ENCODE measurements around the gene UFC1. TPM values are rescaled to one million over a fixed set of nuclear protein-coding genes. Genes with fewer than 3 reads are reported as not detected.

The UFC1 gene
- total and polyA plus RNA-seq, 7 donors: 56.6 to 141 (median 76.2) TPM

DNA sequence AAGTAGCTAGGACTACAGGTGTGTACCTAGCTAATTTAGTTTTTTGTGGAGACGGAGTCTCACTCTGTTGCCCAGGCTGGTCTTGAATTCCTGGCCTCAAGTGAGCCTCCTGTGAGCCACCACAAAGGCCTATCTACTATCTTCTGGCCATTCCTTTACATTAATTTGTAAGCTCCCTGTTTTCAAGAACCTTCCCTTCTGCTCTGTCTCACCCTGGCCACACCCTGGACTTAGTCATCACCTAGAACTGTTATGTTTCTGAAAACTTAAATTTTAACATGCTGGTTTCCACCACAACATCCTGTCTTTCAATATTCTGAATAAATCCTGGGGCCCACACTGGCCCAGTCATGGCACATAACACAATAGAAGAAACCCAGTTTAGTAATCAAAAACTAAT, 28.4 kb downstream of the UFC1 start:
- H3K4me1 ChIP-seq: peaks cover 16% of the 10 kb centered on the region
- TF ChIP-seq, protein P1, sequence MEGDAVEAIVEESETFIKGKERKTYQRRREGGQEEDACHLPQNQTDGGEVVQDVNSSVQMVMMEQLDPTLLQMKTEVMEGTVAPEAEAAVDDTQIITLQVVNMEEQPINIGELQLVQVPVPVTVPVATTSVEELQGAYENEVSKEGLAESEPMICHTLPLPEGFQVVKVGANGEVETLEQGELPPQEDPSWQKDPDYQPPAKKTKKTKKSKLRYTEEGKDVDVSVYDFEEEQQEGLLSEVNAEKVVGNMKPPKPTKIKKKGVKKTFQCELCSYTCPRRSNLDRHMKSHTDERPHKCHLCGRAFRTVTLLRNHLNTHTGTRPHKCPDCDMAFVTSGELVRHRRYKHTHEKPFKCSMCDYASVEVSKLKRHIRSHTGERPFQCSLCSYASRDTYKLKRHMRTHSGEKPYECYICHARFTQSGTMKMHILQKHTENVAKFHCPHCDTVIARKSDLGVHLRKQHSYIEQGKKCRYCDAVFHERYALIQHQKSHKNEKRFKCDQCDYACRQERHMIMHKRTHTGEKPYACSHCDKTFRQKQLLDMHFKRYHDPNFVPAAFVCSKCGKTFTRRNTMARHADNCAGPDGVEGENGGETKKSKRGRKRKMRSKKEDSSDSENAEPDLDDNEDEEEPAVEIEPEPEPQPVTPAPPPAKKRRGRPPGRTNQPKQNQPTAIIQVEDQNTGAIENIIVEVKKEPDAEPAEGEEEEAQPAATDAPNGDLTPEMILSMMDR (IDR thresholded peaks at IDR 0.05): no peak
- intact Hi-C loops (cut with DNase I): no loop called here
- no peak overlapping the region for H3K27ac ChIP-seq
- WGBS, 3 donors: 98 to 100% (median 100%) methylated on average over 1 of the region's 1 CpG
- H3K4me3 ChIP-seq: no peak overlapping the region
- no peaks in the 10 kb centered on the region for H3K9me3 ChIP-seq
- ATAC-seq (no peak), DNase-seq (peak in 1 of 2 donors; percentile 3)
- H3K36me3 ChIP-seq (ENCODE audit: insufficient read depth in 1 of 2, low read depth in 1 of 2): no peaks in the 10 kb centered on the region
- H3K27me3 ChIP-seq (ENCODE audit: insufficient read depth in 3 of 3, low read length in 2 of 3): no peaks in the 10 kb centered on the region

DNA sequence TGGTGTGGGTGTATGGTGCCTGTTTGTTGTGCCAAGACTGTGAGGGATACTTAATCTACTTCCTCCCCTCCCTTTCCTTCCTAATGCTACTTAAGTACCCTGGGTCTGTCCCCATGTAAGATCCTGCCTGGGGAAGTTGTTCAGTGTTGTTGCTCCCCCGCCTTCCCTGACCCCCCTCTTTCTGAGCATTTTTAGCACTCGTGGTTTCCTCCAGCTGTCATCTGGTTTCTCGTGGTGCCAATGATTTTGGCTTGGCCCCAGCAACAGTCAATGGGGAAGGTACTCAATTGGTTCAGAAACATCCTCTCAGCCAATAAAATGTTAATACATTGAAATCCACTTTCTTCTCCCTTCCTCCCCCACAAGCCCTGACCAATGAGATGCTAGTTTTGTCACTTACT, 31.5 kb downstream of the UFC1 start:
- peaks cover 16% of the 10 kb centered on the region for H3K4me1 ChIP-seq
- ATAC-seq (peak; percentile 64 to 79 (median 68)), DNase-seq (peak; percentile 68 to 77)
- H3K4me3 ChIP-seq: no peak overlapping the region
- TF ChIP-seq, protein P1 (IDR thresholded peaks at IDR 0.05): no peak
- WGBS, 3 donors: 4 to 5% (median 4%) methylated on average over 3 of the region's 3 CpGs
- intact Hi-C loops (cut with DNase I): no loop called here
- no peaks in the 10 kb centered on the region for H3K27me3 ChIP-seq (ENCODE audit: insufficient read depth in 3 of 3, low read length in 2 of 3)
- H3K27ac ChIP-seq: peak overlapping the region; percentile 69
- no peaks in the 10 kb centered on the region for H3K36me3 ChIP-seq (ENCODE audit: insufficient read depth in 1 of 2, low read depth in 1 of 2)
- H3K9me3 ChIP-seq: no peaks in the 10 kb centered on the region

DNA sequence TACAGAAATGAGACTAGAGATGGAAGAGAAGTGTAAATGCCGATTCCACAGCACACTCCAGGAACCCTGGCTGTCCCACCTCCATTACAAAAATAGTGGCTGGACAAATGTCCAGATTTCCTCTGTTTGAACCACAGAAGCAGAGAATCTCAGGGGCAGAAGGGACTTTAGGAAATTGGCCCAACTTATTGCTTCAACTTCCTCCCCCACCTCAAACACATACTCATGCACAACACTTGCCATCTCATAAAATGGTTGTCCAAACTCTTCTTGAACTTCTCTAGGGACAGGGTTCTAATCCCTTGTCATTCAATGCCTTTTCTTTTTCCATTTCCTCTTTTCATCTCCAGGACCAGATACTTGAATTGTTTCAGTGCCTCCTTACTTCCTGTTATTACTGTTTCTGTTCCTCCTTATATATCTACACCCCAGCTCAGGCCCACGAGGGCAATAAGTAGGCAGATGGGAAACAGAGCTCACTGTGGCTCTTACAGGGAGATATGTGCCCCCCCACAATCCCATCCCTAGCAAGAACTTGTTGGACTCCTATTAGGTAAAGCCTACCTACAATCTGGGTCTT, 32.0 kb downstream of the UFC1 start:
- ATAC-seq: peak in 2 of 4 donors; percentile 12 to 29
- TF ChIP-seq, protein P1 (IDR thresholded peaks at IDR 0.05): no peak
- Histone ChIP-seq H3K9me3 (no peaks in the 10 kb centered on the region), H3K36me3 (ENCODE audit: insufficient read depth in 1 of 2, low read depth in 1 of 2) (no peaks in the 10 kb centered on the region), H3K27ac (peak overlapping the region; percentile 69), H3K4me1 (peaks cover 16% of the 10 kb centered on the region), H3K4me3 (no peak overlapping the region), H3K27me3 (ENCODE audit: insufficient read depth in 3 of 3, low read length in 2 of 3) (no peaks in the 10 kb centered on the region)
- 26 to 30% (median 26%) methylated on average over 2 of the region's 2 CpGs for WGBS, 3 donors
- DNase-seq: peak in 1 of 2 donors; percentile 12
- intact Hi-C loops (cut with DNase I): no loop called here

DNA sequence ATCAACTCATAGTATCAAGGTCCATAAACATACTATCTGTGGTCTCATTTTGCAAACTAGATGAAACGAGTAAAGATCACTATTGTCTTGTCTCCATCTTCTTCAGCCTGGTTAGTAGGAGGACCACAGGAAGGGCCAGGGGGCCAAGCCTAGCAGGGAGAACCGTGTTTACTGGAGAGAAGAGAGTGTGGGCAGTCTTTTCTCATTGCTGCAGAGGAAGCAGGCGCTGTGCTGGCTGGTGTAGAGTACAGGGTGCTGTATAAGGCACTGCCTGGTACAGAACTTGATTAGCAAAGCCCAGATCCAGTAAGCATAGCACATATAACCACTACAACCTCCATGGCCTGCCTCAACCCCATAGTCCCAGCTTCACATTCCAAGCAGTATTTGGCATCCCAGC, 33.5 kb downstream of the UFC1 start:
- Histone ChIP-seq H3K27me3 (ENCODE audit: insufficient read depth in 3 of 3, low read length in 2 of 3) (no peaks in the 10 kb centered on the region), H3K27ac (no peak overlapping the region), H3K9me3 (no peaks in the 10 kb centered on the region), H3K4me3 (no peak overlapping the region), H3K4me1 (peaks cover 16% of the 10 kb centered on the region), H3K36me3 (ENCODE audit: insufficient read depth in 1 of 2, low read depth in 1 of 2) (no peaks in the 10 kb centered on the region)
- intact Hi-C loops (cut with DNase I): no loop called here
- DNase-seq: no peak
- no peak for ATAC-seq
- 76 to 80% (median 79%) methylated on average over 3 of the region's 3 CpGs for WGBS, 3 donors
- TF ChIP-seq, protein P1 (IDR thresholded peaks at IDR 0.05): no peak

DNA sequence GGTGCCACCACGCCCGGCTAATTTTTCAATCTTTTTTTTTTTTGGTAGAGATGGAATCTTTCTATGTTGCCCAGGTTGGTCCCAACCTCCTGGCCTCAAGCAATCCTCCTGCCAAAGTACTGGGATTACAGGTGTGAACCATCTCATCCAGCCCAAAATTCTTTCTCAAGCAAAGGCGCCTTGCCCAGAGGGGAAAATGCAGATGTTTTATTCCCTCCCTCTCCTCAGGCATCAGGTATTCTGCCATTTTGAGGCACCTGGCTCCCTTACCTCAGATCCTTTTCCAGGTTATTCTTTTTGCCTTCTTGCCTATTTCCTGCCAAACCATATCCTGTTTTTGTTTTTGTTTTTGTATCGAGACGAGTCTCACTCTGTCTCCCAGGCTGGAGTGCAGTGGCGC, 34.6 kb downstream of the UFC1 start:
- H3K27me3 ChIP-seq (ENCODE audit: insufficient read depth in 3 of 3, low read length in 2 of 3): no peaks in the 10 kb centered on the region
- peaks cover 16% of the 10 kb centered on the region for H3K4me1 ChIP-seq
- H3K9me3 ChIP-seq: no peaks in the 10 kb centered on the region
- H3K36me3 ChIP-seq (ENCODE audit: insufficient read depth in 1 of 2, low read depth in 1 of 2): no peaks in the 10 kb centered on the region
- ATAC-seq: no peak
- 84 to 90% (median 85%) methylated on average over 6 of the region's 6 CpGs for WGBS, 3 donors
- DNase-seq: no peak
- H3K27ac ChIP-seq: no peak overlapping the region
- no peak overlapping the region for H3K4me3 ChIP-seq
- intact Hi-C loops (cut with DNase I): no loop called here
- TF ChIP-seq, protein P1 (IDR thresholded peaks at IDR 0.05): no peak
